GM23248 (cell line): ENCODE results near the gene CDK15. TPM values are rescaled to one million over a fixed set of nuclear protein-coding genes. Genes with fewer than 3 reads are reported as not detected.
A peak's percentile ranks its signal among the peaks of the same experiment; 100 is the strongest.

Source experiments
- DNase-seq: peaks from one replicate; pipeline ENCODE4 v3.0.0-alpha.2; 2015
- H2AFZ ChIP-seq: fragments of 200-600 bp; sonication (generic); 2 replicates; pipeline ENCODE4 v1.6.1; 2016; ENCODE audit warnings: antibody characterized with exemption
- H3F3A ChIP-seq: fragments of 200-600 bp; sonication (generic); 2 replicates; pipeline ENCODE4 v1.6.1; 2016; ENCODE audit warnings: mild to moderate bottlenecking, antibody characterized with exemption, mixed run types; ENCODE audit not compliant: insufficient read depth
- H3K27ac ChIP-seq: fragments of 200-600 bp; sonication (generic); 2 replicates; pipeline ENCODE4 v1.5.1; 2016; ENCODE audit warnings: mild to moderate bottlenecking
- H3K27me3 ChIP-seq: fragments of 200-600 bp; sonication (generic); replicated peaks from 2 replicates; pipeline ENCODE4 v1.6.1; 2016; ENCODE audit warnings: mild to moderate bottlenecking; ENCODE audit not compliant: insufficient read depth
- H3K36me3 ChIP-seq: fragments of 200-600 bp; sonication (generic); 2 replicates; pipeline ENCODE4 v1.6.1; 2016; ENCODE audit warnings: low read depth, mild to moderate bottlenecking
- H3K4me1 ChIP-seq: fragments of 200-600 bp; sonication (generic); 2 replicates; pipeline ENCODE4 v1.6.1; 2016; ENCODE audit warnings: mild to moderate bottlenecking; ENCODE audit not compliant: insufficient read depth
- H3K4me2 ChIP-seq: fragments of 200-600 bp; sonication (generic); one replicate; pipeline ENCODE4 v1.6.1; 2016; ENCODE audit warnings: mild to moderate bottlenecking; ENCODE audit not compliant: unreplicated experiment
- H3K4me3 ChIP-seq: fragments of 200-600 bp; sonication (generic); 2 replicates; pipeline ENCODE4 v1.5.1; 2016; ENCODE audit warnings: mild to moderate bottlenecking
- H3K79me2 ChIP-seq: fragments of 200-600 bp; sonication (generic); 2 replicates; pipeline ENCODE4 v1.6.1; 2016; ENCODE audit warnings: mild to moderate bottlenecking; ENCODE audit not compliant: insufficient read depth
- H3K9ac ChIP-seq: fragments of 200-600 bp; sonication (generic); 2 replicates; pipeline ENCODE4 v1.6.1; 2016; ENCODE audit warnings: mild to moderate bottlenecking
- H3K9me2 ChIP-seq: fragments of 200-600 bp; sonication (generic); 2 replicates; pipeline ENCODE4 v1.6.1; 2016; ENCODE audit warnings: mixed run types, mild to moderate bottlenecking, moderate library complexity; ENCODE audit not compliant: insufficient read depth
- H3K9me3 ChIP-seq: fragments of 200-600 bp; sonication (generic); one replicate; pipeline ENCODE4 v1.6.1; 2017; ENCODE audit warnings: low read depth
- H4K20me1 ChIP-seq: fragments of 200-600 bp; sonication (generic); 2 replicates; pipeline ENCODE4 v1.6.0; 2016; ENCODE audit not compliant: insufficient read depth
- EZH2 ChIP-seq: fragments of 200-600 bp; sonication (generic); IDR thresholded peaks from 2 replicates; pipeline ENCODE4 v1.6.1; 2018; ENCODE audit warnings: antibody characterized with exemption, mild to moderate bottlenecking; ENCODE audit not compliant: insufficient read depth, poor library complexity, severe bottlenecking
- EZH2phosphoT487 ChIP-seq: fragments of 200-600 bp; sonication (generic); IDR thresholded peaks from 2 replicates; pipeline ENCODE4 v1.6.1; 2018; ENCODE audit warnings: antibody characterized with exemption, moderate library complexity, mild to moderate bottlenecking, low read depth; ENCODE audit not compliant: insufficient read depth
- WGBS, 2 experiments: methylation state at CpG; one replicate each; pipeline ENCODE4 v1.1.6; 2015 to 2017; ENCODE audit warnings: low lambda C conversion rate in 2 of 2, low coverage in 1 of 2; ENCODE audit errors: missing lambda C conversion rate in 2 of 2; 5-methylcytosine and 5-hydroxymethylcytosine counted together
- in situ Hi-C: fragments of 300-500 bp; cut with MboI; formaldehyde crosslinking; loops from 2 replicates; pipeline ENCODE4 v1.15.0; 2020
- polyA plus RNA-seq: library from polyadenylated mRNA; unstranded; fragments of >200 nt; fragmentation: Nextera tagmentation; extraction: Ambion mirVana; gene quantifications from 2 replicates; pipeline ENCODE4 v1.2.1, GENCODE V29; 2016
- total RNA-seq: library from RNA; depleted of rRNA; stranded (reverse); fragments of >200 nt; shearing (Covaris generic); gene quantifications from 2 replicates; pipeline ENCODE4 v1.2.3, GENCODE V29; 2014

The CDK15 gene
- total and polyA plus RNA-seq, 2 experiments from 2014 or later, result 0.88 to 1.3 TPM

DNA sequence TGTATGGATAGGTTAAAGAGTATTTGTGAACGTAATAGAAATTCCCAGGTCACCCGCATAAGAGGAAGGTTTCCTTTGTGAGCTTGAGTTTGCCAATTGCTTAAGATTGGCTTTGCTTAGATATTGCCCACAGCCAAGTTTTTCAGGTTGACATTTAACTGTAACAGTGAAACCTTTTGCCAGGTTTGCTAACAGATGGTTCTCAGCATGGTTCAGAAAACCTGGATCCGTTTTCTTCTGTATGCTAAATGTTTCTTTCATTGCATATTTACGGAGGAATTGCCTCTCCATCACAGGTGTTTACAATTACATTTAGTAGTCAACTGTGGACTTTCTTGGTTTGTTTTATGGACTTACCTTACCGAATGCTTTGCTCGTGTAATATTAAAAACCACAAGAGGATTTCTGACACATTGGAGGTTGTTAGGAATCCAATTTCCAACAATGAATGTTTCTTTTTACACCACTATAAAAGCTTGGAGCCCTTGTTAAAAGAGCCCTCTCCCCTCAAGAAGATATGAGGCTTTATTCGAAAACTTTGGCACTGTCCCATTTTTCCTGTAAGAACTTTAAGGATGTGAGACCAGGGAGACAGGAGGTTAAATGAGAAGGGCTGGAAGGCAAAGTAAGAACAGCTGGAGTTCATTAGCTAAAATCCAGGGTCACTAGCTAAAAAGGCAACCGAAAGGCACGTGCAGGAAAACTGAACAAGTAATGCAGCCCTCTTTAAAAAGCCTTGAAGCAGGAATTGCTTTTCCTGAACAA, 7.8 kb downstream of the CDK15 start:
- H3K9me2 ChIP-seq, result no peaks in the 10 kb centered on the region
- no peaks in the 10 kb centered on the region for H3K27me3 ChIP-seq
- H3K4me1 ChIP-seq, result no peaks in the 10 kb centered on the region
- TF ChIP-seq EZH2, result no peak
- no peak for TF ChIP-seq EZH2phosphoT487
- in situ Hi-C loops, result no loop called here
- no peak overlapping the region for H3K27ac ChIP-seq
- H3K79me2 ChIP-seq, result no peaks in the 10 kb centered on the region
- 62% methylated on average over 9 of the region's 9 CpGs for WGBS, 2 experiments
- no peaks in the 10 kb centered on the region for H4K20me1 ChIP-seq
- no peaks in the 10 kb centered on the region for H3K36me3 ChIP-seq
- no peak overlapping the region for H2AFZ ChIP-seq
- no peak for DNase-seq
- H3F3A ChIP-seq, result 0 out of 2 replicates have a peak, but pooled peaks cover 9% of the 10 kb centered on the region
- H3K4me2 ChIP-seq, result no peak overlapping the region
- H3K4me3 ChIP-seq, result no peak overlapping the region
- no peak overlapping the region for H3K9ac ChIP-seq
- H3K9me3 ChIP-seq, result no peaks in the 10 kb centered on the region

DNA sequence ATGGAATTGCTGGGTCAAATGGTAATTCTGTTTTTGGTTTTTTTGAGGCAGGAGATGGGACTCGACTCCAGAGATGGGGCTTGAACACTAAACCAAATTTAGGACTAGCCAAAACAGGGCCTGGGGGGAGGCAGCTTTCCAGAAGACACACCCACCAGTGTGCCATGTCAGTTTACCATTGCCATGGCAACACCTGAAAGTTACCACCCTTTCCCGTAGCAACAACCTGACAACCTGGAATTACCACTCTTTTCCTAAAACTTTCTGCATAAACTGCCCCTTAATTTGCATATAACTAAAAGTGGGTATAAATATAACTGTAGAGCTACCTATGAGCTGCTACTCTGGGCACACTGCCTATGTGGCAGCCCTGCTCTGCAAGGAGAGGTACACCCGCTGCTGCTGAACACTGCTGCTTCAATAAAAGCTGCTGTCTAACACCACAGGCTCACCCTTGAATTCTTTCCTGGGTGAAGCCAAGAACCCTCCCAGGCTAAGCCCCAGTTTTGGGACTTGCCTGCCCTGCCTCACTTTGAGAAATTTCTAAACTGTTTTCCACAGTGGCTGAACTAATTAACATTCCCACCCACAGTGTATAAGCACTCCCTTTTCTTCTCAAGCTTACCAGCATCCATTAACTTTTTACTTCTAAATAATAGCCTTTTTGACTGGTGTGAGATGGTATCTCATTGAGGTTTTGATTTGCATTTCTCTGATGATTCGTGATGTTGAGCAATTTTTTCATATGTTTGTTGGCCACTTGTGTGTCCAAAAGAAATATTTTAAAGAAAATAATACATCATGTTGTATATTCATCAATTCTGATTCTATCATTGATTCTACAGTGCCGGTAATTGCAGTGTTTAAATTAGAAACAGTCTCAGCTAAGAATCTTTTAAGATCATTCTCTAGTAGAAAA, 10.6 kb downstream of the CDK15 start:
- Histone ChIP-seq H3K36me3 (no peaks in the 10 kb centered on the region), H3K4me1 (peaks cover 8% of the 10 kb centered on the region; the same call in 1 of the 2 replicates), H4K20me1 (no peaks in the 10 kb centered on the region), H3K9me2 (no peaks in the 10 kb centered on the region), H3K4me2 (no peak overlapping the region), H3K27me3 (no peaks in the 10 kb centered on the region), H3K9me3 (no peaks in the 10 kb centered on the region), H3F3A (0 out of 2 replicates have a peak, but pooled peaks cover 15% of the 10 kb centered on the region), H3K27ac (no peak overlapping the region), H3K79me2 (no peaks in the 10 kb centered on the region), H3K9ac (no peak overlapping the region), H2AFZ (no peak overlapping the region), H3K4me3 (no peak overlapping the region)
- TF ChIP-seq EZH2phosphoT487 (no peak), EZH2 (no peak)
- in situ Hi-C loops, result no loop called here
- 78 to 82% methylated on average over 5 of the region's 5 CpGs for WGBS, 2 experiments
- DNase-seq, result peak; percentile 30

DNA sequence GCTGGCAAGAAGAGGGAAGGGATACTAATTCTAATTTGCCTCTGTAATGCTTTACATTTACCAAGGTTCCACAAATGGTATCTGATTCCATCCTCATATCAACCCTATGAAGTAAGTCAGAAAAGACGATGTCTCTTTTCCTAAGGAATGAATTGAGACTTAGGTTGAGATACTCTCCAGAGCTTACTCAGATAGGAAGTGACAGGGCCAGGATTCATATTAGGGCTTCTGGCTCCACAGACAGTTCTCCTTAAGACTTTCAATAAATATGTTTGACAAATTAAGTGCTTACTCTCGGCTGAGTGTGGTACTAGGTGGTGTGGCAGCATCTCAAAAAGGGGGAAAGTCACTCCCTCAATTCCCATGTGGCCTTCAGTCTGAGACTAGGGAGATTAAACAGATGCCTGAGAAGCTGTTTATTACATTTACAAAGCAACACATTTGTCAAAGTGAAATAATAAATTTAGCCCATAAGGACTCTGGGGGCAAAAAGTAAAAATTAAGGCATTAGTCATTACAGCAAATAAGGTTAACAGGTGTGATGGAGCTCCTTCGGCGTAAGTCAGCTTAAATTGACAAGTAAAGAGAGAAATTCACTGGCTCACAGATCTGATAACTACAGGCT, 14.2 kb downstream of the CDK15 start:
- Histone ChIP-seq H3K4me3 (no peak overlapping the region; the same call in 1 of the 2 replicates), H3K9me3 (no peaks in the 10 kb centered on the region), H3K79me2 (no peaks in the 10 kb centered on the region), H3K27ac (no peak overlapping the region), H2AFZ (peak overlapping the region; percentile 41; the same call in 1 of the 2 replicates), H3F3A (0 out of 2 replicates have a peak, but pooled peaks cover 15% of the 10 kb centered on the region), H3K9ac (no peak overlapping the region), H3K27me3 (no peaks in the 10 kb centered on the region), H3K36me3 (no peaks in the 10 kb centered on the region), H3K4me2 (peak overlapping the region; percentile 1), H4K20me1 (no peaks in the 10 kb centered on the region), H3K9me2 (no peaks in the 10 kb centered on the region), H3K4me1 (peaks cover 8% of the 10 kb centered on the region; the same call in 1 of the 2 replicates)
- in situ Hi-C loops, result no loop called here
- WGBS, 2 experiments, result 53 to 55% methylated on average over 4 of the region's 4 CpGs
- TF ChIP-seq EZH2phosphoT487 (no peak), EZH2 (no peak)
- DNase-seq, result peak; percentile 27

DNA sequence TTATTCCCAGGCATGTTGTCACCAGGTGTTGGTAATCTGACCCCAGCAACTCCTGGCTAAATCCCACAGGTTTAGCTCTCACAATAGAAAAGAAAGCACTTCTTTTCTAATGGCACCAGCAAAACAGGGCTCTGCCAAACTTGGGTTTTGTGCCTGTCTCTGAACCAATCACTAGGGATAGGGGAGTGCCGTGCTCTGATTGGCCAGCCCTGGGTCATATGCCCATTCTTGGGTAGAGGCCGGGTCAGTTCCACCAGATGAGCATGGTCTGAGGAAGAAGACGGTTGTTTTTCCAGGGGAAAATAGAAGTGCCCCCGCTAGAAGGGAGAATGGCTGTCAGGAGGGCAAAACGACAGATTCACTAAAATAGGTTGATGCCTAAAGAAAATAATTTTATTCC, 14.7 kb downstream of the CDK15 start:
- no peaks in the 10 kb centered on the region for H3K27me3 ChIP-seq
- no peak overlapping the region for H3K4me3 ChIP-seq
- H3F3A ChIP-seq, result 0 out of 2 replicates have a peak, but pooled peaks cover 15% of the 10 kb centered on the region
- WGBS, 2 experiments, result 84% methylated on average over 5 of the region's 5 CpGs
- no peak for DNase-seq
- no peaks in the 10 kb centered on the region for H3K36me3 ChIP-seq
- no peak for TF ChIP-seq EZH2phosphoT487
- no peak for TF ChIP-seq EZH2
- no peaks in the 10 kb centered on the region for H3K79me2 ChIP-seq
- H3K9me3 ChIP-seq, result no peaks in the 10 kb centered on the region
- H3K4me2 ChIP-seq, result no peak overlapping the region
- no peak overlapping the region for H2AFZ ChIP-seq
- H3K27ac ChIP-seq, result no peak overlapping the region
- in situ Hi-C loops, result no loop called here
- no peaks in the 10 kb centered on the region for H3K9me2 ChIP-seq
- no peak overlapping the region for H3K9ac ChIP-seq
- H4K20me1 ChIP-seq, result no peaks in the 10 kb centered on the region
- peaks cover 8% of the 10 kb centered on the region; the same call in 1 of the 2 replicates for H3K4me1 ChIP-seq
